NCI-H2171 treated with DMSO at 0.1 percent for 48 hours (cell line): ENCODE measurements around the gene TRIM41.
"Not testable (repeated sequence)": the region's sequence is repeated elsewhere in the genome, so short reads cannot be mapped to it uniquely, and the experiment has no call there.

ENCODE experiments used
- DNase-seq: peaks from one replicate; lab custom pipeline; 2025; lab: John Stamatoyannopoulos, UW

Gene TRIM41

DNA sequence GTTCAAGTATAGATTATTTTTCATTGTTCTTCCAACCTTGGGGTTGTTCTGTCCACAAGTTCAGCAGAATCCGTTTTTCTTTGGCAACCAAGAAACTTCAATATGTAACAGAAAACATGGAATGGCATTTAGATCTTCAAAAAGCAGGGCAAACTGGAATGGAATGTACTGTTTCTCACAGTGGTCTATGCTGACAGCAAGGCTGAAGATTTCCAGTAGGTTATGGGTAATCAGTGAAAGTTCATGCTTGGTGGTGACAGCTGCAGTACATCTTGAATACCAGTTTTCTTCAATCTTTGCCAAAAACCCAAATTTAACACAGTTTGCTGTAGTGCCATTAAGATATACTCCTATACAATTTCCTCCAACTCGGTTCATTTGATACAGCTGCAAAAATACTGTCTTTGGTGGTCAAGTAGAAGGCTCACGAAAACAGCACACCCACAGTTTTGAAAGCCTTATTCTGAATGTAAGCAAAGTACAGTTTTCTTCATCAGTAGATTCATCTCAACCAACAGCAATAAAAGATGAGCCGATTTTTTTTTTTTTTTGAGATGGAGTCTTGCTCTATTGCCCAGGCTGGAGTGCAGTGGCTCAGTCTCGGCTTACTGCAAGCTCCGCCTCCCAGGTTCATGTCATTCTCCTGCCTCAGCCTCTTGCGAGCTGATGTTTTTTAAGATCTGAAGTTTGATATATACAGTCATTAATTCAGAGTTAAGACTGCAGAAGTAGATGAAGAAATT is 32.9 kb downstream of the TRIM41 start:
- DNase-seq, result no peak

DNA sequence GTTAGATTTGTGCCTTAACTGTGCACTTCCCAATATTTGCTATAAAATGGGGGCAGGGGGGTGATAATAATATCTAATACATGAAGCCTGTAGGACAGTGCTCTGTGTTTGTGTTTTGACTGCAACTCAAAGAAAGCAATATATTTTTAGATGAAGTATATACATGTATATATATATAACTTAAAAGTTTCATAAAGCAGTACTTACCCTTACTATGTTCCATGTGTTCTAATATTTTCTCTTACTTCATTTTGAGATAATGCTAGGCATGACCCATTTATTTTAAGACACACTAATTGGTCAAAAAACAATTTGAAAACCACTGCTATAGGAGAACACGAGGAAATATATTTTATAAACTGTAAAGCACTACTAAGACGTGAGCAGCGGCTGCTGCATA is 35.5 kb downstream of the TRIM41 start:
- DNase-seq, result no peak

DNA sequence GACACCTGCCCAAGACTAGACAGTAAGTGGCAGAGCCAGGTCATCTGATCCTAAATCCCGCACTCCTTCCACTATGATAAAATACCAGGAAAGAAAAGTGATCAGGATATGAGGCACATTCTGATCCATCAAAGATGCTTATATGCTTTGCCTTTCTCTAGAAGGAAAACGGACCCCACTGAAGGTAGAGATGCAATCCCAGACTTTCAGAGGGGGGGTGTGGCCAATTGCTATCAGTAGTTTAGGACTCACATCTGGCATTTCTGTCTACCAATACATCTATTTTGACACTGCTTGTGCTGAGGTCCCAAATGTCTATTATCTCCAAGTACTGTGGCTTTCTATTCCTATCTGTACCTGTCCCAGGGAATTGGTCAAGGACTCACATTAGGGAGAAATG is 36.2 kb downstream of the TRIM41 start:
- DNase-seq, result no peak

GRCh38 chr5:181259974-181260719 is 37.1 kb downstream of the TRIM41 start:
- DNase-seq, result no peak

DNA sequence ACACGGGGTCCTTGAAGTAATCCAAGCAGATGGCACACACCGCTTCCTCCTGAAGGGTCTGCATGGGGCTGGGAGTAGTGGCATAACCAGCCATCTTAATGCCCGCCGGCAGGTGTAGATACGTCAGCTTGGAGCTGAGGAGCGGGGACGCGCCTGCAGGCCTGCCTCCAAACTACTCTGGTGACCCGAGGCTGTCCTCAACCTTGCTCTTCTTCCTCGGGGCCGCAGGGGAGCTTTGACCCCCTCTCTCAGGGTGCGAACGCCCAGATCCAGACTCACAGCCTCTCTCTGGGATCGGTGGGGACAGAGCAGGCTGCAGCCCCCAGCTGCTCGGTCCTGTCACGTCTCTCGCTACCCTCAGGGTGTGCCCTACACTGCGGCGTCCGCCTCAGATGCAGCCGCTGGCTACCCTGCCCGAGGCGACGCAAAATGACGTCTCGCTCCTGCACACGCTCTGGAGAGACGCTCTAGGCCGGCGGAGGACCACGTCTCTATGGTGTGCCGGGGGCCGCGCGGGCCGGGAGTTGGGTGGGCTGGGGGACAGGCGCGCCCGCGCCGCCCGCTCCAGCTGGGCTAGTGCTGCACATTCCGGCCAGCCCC is 37.7 kb downstream of the TRIM41 start, which contains the start of gene TRIM52:
TSS of gene TRIM52 (minus strand) at position 424 of the 600 bp plus-strand sequence. CDS start at position 94, 330 bp downstream.
- DNase-seq, result no peak

DNA sequence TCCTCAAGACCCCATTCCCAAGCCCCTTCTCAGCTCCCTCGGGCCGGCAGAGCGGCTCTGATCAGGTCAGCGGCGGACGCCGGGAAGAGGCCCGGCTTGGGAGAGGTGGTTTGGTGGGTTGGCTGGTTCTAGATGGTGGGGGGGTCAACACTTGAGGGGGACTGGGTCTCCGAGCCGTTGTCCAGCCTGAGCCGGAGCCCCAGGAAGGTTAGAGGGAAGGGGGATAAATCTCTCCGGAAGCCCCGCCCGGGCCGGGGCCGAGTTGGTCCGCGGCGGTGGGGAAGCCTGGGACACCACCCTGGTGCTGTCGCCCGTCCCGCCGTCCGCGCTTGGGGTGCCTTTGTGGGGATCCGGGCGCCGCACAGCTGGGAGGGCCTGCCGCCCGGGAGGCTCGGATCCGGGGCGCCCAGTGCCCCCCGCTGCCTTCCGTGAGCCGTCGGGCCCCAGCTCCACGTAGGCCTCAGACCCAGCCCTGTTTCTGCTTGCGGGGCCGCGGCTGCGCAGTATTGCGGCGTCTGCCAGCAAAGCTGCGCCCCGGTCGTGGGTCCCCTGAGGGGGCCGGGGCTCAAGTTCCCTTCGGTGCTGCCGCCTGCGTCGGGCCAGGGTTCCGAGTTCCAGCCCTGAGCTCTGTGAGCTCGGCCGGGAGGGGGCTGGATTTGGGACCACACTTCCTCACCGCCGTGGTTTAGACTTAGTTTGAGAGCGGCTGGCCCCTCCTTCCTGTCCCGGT is 38.4 kb downstream of the TRIM41 start:
- DNase-seq, result no peak

GRCh38 chr5:181263633-181264032 is 40.6 kb downstream of the TRIM41 start:
- no peak for DNase-seq

DNA sequence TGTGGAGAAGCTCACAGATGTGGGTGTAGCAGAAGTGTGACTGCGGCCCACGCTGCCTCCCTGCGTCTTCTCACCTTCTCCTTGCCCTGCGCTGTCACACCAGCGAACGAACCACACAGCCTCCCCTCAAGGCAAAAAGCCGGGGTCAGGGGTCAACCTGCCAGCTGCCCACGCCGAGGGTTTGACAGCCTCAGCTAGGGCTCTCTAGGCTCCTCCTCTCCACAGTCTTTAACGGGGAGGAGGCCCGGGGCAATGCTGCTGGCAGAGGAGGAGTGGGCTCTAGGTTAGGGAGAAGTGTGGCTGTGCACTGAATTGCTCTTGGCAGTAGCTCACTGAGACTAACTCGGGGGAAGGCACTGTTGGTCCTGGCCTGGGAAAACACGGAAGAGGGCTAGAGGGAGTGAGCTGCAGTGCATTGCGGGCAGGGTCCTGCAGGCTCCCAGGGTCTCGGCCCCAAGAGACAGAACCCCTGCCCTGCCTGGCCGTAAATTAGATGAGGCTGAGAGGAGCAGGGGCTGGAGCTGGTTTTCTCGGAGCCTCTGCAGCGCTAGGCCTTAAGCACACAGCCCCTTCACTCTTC is 42.1 kb downstream of the TRIM41 start:
- DNase-seq, result no peak

DNA sequence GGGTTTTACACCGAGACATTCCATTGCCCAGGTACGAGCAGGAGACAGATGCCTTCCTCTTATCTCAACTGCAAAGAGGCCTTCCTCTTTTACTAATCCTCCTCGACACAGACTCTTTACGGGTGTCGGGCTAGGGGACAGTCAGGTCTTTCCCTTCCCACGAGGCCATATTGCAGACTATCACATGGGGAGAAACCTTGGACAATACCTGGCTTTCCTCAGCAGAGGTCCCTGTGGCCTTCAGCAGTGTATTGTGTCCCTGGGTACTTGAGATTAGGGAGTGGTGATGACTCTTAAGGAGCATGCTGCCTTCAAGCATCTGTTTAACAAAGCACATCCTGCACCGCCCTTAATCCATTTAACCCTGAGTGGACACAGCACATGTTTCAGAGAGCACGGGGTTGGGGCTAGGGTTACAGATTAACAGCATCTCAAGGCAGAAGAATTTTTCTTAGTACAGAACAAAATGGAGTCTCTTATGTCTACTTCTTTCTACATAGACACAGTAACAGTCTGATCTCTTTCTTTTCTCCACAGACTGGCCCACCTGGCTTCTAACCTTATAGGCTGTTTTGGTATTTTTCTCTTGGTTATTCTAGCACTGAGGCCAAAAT is 44.3 kb downstream of the TRIM41 start:
- not testable (repeated sequence) for DNase-seq

DNA sequence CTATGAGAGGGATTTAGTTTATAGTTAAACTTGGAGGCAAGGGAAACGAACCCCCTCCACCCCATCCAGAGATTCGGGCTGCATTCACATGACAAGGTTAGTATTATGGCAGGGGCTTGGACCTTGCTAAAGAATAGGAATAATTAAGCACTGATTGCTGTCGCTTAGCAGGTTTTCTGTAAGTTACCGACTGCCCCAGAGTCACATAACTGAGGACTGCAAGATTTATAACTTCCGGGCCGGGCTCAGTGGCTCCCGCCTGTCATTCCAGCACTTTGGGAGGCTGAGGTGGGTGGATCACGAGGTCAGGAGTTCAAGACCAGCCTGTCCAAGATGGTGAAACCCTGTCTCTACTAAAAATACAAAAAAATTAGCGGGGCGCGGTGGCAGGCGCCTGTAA is 44.8 kb downstream of the TRIM41 start:
- DNase-seq, result not testable (repeated sequence)

DNA sequence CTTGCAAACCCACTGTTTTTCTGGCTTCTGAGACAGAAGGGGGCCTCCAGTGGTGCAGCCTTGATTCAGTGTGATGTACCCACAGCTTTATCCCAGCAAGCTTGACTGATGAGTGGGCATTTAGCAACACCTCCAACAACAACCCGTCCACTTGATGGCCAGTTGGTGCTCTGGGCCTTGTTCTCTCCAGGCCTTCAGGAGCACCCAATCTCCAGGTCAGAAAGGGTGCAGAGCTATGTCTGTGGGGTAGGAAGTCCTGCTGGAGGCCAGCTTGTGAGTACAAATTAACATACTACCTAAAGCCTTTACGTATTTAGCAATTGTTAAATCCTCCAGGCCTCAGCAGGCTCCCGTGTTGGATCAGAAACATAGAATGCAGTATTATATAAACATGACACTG is 48.0 kb downstream of the TRIM41 start:
- DNase-seq, result no peak

DNA sequence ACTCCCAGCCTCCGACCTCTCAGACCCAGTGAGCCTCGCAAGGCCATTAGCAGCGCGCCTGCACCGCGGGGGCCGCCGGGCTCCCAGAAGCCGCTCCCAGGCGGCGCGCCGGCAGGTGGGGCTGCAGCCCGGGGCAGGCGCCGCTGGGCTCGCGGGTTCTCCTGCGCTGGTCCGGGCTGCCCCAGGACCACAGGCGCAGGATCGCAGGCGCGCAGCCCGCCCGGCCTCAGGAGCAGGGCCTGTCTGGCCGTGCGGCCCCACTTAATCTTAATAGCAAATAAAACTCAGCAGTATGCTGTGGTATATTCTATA is 50.3 kb downstream of the TRIM41 start:
- not testable (repeated sequence) for DNase-seq

GRCh38 chr5:181280251-181280762 is 57.2 kb downstream of the TRIM41 start:
- DNase-seq, result no peak

DNA sequence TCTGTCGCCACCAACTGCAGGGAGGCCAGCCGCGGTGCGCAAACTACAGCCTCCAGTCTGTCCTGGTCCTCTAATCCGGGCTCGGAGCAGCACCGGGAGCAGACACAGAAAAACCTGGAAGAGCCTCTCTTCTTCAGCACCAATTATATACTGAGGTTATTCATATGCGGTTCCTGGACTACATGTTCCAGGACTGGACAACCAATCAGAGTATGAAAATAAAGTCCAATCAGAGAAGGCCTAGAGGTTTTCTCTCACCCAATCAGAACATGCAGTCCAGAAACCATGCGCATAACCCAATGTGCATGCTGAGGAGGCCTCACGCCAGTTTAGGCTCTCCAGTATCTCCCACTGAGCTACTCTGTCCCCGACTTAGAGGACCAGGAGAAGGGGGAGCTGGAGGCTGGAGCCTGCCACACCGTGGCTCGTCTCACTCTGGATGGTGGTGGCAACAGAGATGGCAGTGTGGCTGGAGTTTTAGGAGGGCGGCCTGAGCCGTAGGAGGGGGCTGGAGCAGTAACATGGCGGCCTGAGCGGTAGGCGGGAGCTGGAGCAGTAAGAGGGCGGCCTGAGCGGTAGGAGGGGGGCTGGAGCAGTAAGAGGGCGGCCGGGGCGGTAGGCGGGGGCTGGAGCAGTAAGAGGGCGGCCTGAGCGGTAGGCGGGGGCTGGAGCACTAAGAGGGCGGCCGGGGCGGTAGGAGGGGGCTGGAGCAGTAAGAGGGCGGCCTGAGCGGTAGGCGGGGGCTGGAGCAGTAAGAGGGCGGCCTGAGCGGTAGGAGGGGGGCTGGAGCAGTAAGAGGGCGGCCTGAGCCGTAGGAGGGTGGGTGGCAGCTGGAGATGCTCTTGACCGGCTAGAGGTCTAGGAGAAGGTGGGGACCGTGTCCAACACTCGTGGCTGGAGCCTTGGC is 58.2 kb downstream of the TRIM41 start:
- no peak for DNase-seq

- no peak for DNase-seq
Measured at GRCh38 chr5:181281984-181282316, 58.9 kb downstream of the TRIM41 start.

- not testable (repeated sequence) for DNase-seq
Measured at GRCh38 chr5:181282415-181282814, 59.3 kb downstream of the TRIM41 start.

DNA sequence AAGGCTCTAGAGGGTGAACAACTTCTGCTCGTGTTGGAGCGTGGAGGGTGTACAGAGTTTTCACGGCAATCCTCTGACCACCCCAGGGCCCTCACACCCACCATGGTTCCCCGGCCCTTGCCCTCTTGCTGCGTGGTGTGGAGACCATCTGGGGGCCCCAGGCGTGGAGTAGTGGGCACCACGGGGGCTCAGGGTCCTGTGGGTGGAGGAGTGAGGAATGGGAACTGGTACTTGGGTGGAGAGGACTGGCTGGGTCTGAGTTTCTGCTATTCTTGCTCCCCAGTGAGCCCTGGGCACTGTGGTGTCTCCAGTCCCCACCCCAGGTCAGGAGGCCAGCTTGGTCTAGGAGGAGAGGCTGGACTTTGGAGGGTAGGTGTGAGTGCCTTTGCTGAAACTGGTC is 59.8 kb downstream of the TRIM41 start:
- no peak for DNase-seq

DNA sequence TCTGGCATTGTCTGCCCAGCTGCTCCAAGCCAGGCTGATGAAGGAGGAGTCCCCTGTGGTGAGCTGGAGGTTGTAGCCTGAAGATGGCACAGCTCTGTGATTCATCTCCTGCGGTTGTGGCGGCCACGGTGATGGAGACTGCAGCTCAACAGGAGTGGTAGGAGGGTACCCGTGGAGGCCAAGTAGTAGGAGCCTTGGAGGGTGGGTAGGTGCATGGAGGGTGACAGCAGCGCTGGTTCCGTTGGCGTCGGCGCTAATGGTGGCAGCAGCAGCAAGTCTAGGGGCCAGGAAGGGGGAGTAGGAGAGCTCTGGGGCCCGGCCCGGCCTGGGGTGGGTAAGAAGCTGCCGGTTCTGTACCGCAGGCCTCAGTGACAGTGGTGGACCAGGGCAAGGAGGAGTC is 60.3 kb downstream of the TRIM41 start:
- DNase-seq, result no peak

- DNase-seq, result not testable (repeated sequence)
Measured at GRCh38 chr5:181283841-181284755, 61.0 kb downstream of the TRIM41 start.
